SK-N-SH (cell line): ENCODE data around the gene CLC. TPM values are rescaled to one million over a fixed set of nuclear protein-coding genes. Genes with fewer than 3 reads are reported as not detected.

Experiments
- CTCF ChIA-PET: fragments of 300-600, 350-600 bp; formaldehyde crosslinking; extraction: SDS; loops from one replicate; lab custom pipeline; 2021; lab: Yijun Ruan, JAX
- POLR2A ChIA-PET: fragments of 350-600 bp; sonication (Branson Sonifier 250); formaldehyde crosslinking; extraction: SDS; loops from one replicate; lab custom pipeline; 2020; ENCODE audit warnings: antibody characterized with exemption, inconsistent platforms; lab: Yijun Ruan, JAX
- DNase-seq: peaks from one replicate; pipeline ENCODE4 v3.0.0; 2012
- H2AFZ ChIP-seq: fragments of 200-600 bp; sonication (generic); 2 replicates; pipeline ENCODE4 v1.8.1; 2016; ENCODE audit warnings: antibody characterized with exemption, mild to moderate bottlenecking, low read depth
- H3F3A ChIP-seq: fragments of 200-600 bp; sonication (generic); replicated peaks from 2 replicates; pipeline ENCODE3; 2016; ENCODE audit warnings: antibody characterized with exemption, mild to moderate bottlenecking; ENCODE audit not compliant: insufficient read depth
- H3K27ac ChIP-seq, 2 experiments: fragments of 200-500 bp in 1 of 2; fragments of 200-600 bp in 1 of 2; sonication (Bioruptor generic) in 1 of 2; sonication (generic), shearing (Covaris generic) in 1 of 2; 2 replicates each; pipeline versions ENCODE4 v1.5.1 to v1.6.1; 2014 to 2016; ENCODE audit warnings: low read depth in 2 of 2, inconsistent platforms in 1 of 2, low read length in 1 of 2, mild to moderate bottlenecking in 1 of 2, mixed read lengths in 1 of 2
- H3K27me3 ChIP-seq: fragments of 200-600 bp; sonication (generic), shearing (Covaris generic); 2 replicates; pipeline ENCODE4 v1.6.1; 2016; ENCODE audit warnings: mixed run types; ENCODE audit not compliant: insufficient read depth
- H3K36me3 ChIP-seq, 2 experiments: fragments of 200-500 bp in 1 of 2; fragments of 200-600 bp in 1 of 2; sonication (Bioruptor generic) in 1 of 2; sonication (generic) in 1 of 2; replicated peaks in 1 of 2; 2 replicates each; pipeline versions ENCODE3 to v1.5.1; 2014 to 2016; ENCODE audit warnings: low read length in 1 of 2, mild to moderate bottlenecking in 1 of 2; ENCODE audit not compliant: insufficient read depth in 2 of 2, control insufficient read depth in 1 of 2
- H3K4me1 ChIP-seq, 2 experiments: fragments of 200-500 bp in 1 of 2; fragments of 200-600 bp in 1 of 2; sonication (Bioruptor generic) in 1 of 2; sonication (generic), shearing (Covaris generic) in 1 of 2; 2 replicates each; pipeline versions ENCODE4 v1.5.1 to v1.6.1; 2014 to 2016; ENCODE audit warnings: low read depth in 1 of 2, low read length in 1 of 2, mixed run types in 1 of 2; ENCODE audit not compliant: insufficient read depth in 2 of 2, control insufficient read depth in 1 of 2
- H3K4me2 ChIP-seq: fragments of 200-600 bp; sonication (generic), shearing (Covaris generic); 2 replicates; pipeline ENCODE4 v1.6.1; 2017; ENCODE audit warnings: mixed run types
- H3K4me3 ChIP-seq, 2 experiments: fragments of 200-500 bp in 1 of 2; fragments of 200-600 bp in 1 of 2; sonication (Bioruptor generic) in 1 of 2; sonication (generic), shearing (Covaris generic) in 1 of 2; 2 replicates each; pipeline versions ENCODE4 v1.5.1 to v1.8.1; 2014 to 2016; ENCODE audit warnings: low read depth in 2 of 2, inconsistent platforms in 1 of 2, low read length in 1 of 2, mild to moderate bottlenecking in 1 of 2, mixed read lengths in 1 of 2, moderate library complexity in 1 of 2
- H3K79me2 ChIP-seq: fragments of 200-600 bp; sonication (generic); 2 replicates; pipeline ENCODE4 v1.8.1; 2017; ENCODE audit warnings: mild to moderate bottlenecking; ENCODE audit not compliant: insufficient read depth
- H3K9ac ChIP-seq: fragments of 200-600 bp; sonication (generic); 2 replicates; pipeline ENCODE4 v1.6.1; 2017; ENCODE audit warnings: mixed run types
- H3K9me2 ChIP-seq: fragments of 200-600 bp; sonication (generic); 2 replicates; pipeline ENCODE4 v1.6.1; 2017; ENCODE audit warnings: mixed run types
- H3K9me3 ChIP-seq: fragments of 200-600 bp; sonication (generic); 2 replicates; pipeline ENCODE4 v1.6.1; 2017; ENCODE audit warnings: mixed run types, mild to moderate bottlenecking, moderate library complexity
- H4K20me1 ChIP-seq: fragments of 200-600 bp; sonication (generic); 2 replicates; pipeline ENCODE4 v1.6.1; 2017; ENCODE audit warnings: mild to moderate bottlenecking, mixed run types; ENCODE audit not compliant: insufficient read depth
- FOXJ3 ChIP-seq: sonication (generic); formaldehyde crosslinking; IDR thresholded peaks from 2 replicates; pipeline ENCODE4 v1.5.1; 2020; ENCODE audit warnings: mild to moderate bottlenecking, missing genetic modification reagents
- TAF1 ChIP-seq: IDR thresholded peaks from 2 replicates; pipeline ENCODE4 v1.6.1; 2012; ENCODE audit warnings: low read depth, mild to moderate bottlenecking, low read length, moderate library complexity, borderline replicate concordance
- WGBS: methylation state at CpG from one replicate; pipeline ENCODE4 v1.1.6; 2017; ENCODE audit warnings: low lambda C conversion rate; 5-methylcytosine and 5-hydroxymethylcytosine counted together
- polyA plus RNA-seq, 3 experiments: library from polyadenylated mRNA; depleted of rRNA; stranded (reverse); fragments of >200 nt; gene quantifications; 2 replicates each; pipeline ENCODE4 v1.2.3, GENCODE V29; 2012
- small RNA-seq, 7 experiments: library from RNA; depleted of rRNA; stranded (forward); fragments of <200 nt; gene quantifications; one replicate each; pipeline ENCODE3, GENCODE V24; 2012

CLC gene
- polyA plus RNA-seq, 1 of the 3 experiments (the other 2 are of a cell fraction): not detected

- Histone ChIP-seq H3K27ac (no peak overlapping the region), H3K27me3 (peaks cover 11% of the 10 kb centered on the region; the same call in 1 of the 2 replicates), H3K9me2 (no peaks in the 10 kb centered on the region), H3K9ac (no peak overlapping the region), H3K4me1 (no peaks in the 10 kb centered on the region), H3K4me2 (no peak overlapping the region), H3K36me3 (no peaks in the 10 kb centered on the region), H3K9me3 (no peaks in the 10 kb centered on the region), H3F3A (no peaks in the 10 kb centered on the region), H2AFZ (no peak overlapping the region), H3K79me2 (no peaks in the 10 kb centered on the region), H3K4me3 (no peak overlapping the region), H4K20me1 (no peaks in the 10 kb centered on the region)
- no peak for TF ChIP-seq FOXJ3 (CRISPR knock-in tag)
- no peak for TF ChIP-seq TAF1
- DNase-seq: no peak
- ChIA-PET CTCF (interaction anchor here (1.5 kb wide), 1 partner anchor 131 kb away, joined by 4 read pairs; no protein-coding TSS in a partner anchor), POLR2A (no interaction called here)
- WGBS: 48% methylated on average over 5 of the region's 5 CpGs
Observed at GRCh38 chr19:39681416-39681815, 56.4 kb downstream of the CLC start.

Small RNAs within 50 kb of the gene (small RNA-seq; reads per million reads assigned to genes)
- 0 reads per million in 7 experiments for gene RPS29P27

Other genes starting within 250 kb of the CLC start
- gene DLL3, start 239.1 kb downstream of the CLC start, polyA plus RNA-seq (2012; rRNA removed): 4.7 and 4.8 TPM in 2 replicates
- gene SELENOV, start 222.9 kb downstream of the CLC start, polyA plus RNA-seq (2012; rRNA removed): 0.08 and 0.11 TPM in 2 replicates
- 5.4 and 6.5 TPM in 2 replicates for gene EID2B, start 205.2 kb downstream of the CLC start, polyA plus RNA-seq (2012; rRNA removed)
- 13.9 and 14.1 TPM in 2 replicates for gene EID2, start 197.9 kb downstream of the CLC start, polyA plus RNA-seq (2012; rRNA removed)
- gene LGALS13, start 135.5 kb downstream of the CLC start, polyA plus RNA-seq (2012; rRNA removed): not detected in 2 replicates
- not detected in 2 replicates for gene LGALS16, start 82.1 kb downstream of the CLC start, polyA plus RNA-seq (2012; rRNA removed)
- gene LGALS14, start 33.5 kb downstream of the CLC start, polyA plus RNA-seq (2012; rRNA removed): not detected in 2 replicates
- not detected in 2 replicates for gene LEUTX, start 40.8 kb upstream of the CLC start, polyA plus RNA-seq (2012; rRNA removed)
- gene DYRK1B, start 96.1 kb upstream of the CLC start, polyA plus RNA-seq (2012; rRNA removed): 10.2 and 17.2 TPM in 2 replicates
- 340 and 371 TPM in 2 replicates for gene FBL, start 108.3 kb upstream of the CLC start, polyA plus RNA-seq (2012; rRNA removed)
- 0.07 and 0.10 TPM in 2 replicates for gene FCGBP, start 196.6 kb upstream of the CLC start, polyA plus RNA-seq (2012; rRNA removed)
- gene PSMC4, start 233.1 kb upstream of the CLC start, polyA plus RNA-seq (2012; rRNA removed): 172 and 173 TPM in 2 replicates